SH-SY5Y (cell line): Measurements from ENCODE around the gene TIAM2.

Experiments
- GATA2 ChIP-seq: IDR thresholded peaks from 2 replicates; pipeline ENCODE4 v1.6.1; 2011; ENCODE audit warnings: mild to moderate bottlenecking, low read depth, low read length
- GATA3 ChIP-seq: IDR thresholded peaks from 2 replicates; pipeline ENCODE4 v1.6.1; 2011; ENCODE audit warnings: low read depth, mild to moderate bottlenecking, low read length, moderate library complexity

TIAM2 gene

GRCh38 chr6:155174576-155175211, 179.6 kb downstream of the TIAM2 start:
- TF ChIP-seq GATA3: no peak

- TF ChIP-seq GATA3: no peak
- TF ChIP-seq GATA2: no peak
Measured at GRCh38 chr6:155177363-155177961, 182.3 kb downstream of the TIAM2 start.

GRCh38 chr6:155181498-155181897, 186.4 kb downstream of the TIAM2 start:
- TF ChIP-seq GATA2: no peak
- TF ChIP-seq GATA3: no peak

- TF ChIP-seq GATA2: no peak
- no peak for TF ChIP-seq GATA3
Measured at GRCh38 chr6:155182103-155182502, 187.0 kb downstream of the TIAM2 start.

GRCh38 chr6:155183095-155183494, 188.0 kb downstream of the TIAM2 start:
- TF ChIP-seq GATA3 (no peak), GATA2 (no peak)

GRCh38 chr6:155185544-155185943, 190.4 kb downstream of the TIAM2 start:
- no peak for TF ChIP-seq GATA2
- TF ChIP-seq GATA3: no peak

GRCh38 chr6:155186052-155186658, 191.0 kb downstream of the TIAM2 start:
- TF ChIP-seq GATA3 (no peak), GATA2 (no peak)

GRCh38 chr6:155187106-155187505, 192.0 kb downstream of the TIAM2 start:
- TF ChIP-seq GATA2 (no peak), GATA3 (no peak)

GRCh38 chr6:155187994-155188706, 193.0 kb downstream of the TIAM2 start:
- no peak for TF ChIP-seq GATA2
- TF ChIP-seq GATA3: no peak

- TF ChIP-seq GATA2 (no peak), GATA3 (no peak)
Measured at GRCh38 chr6:155188707-155189496, 193.8 kb downstream of the TIAM2 start.

- TF ChIP-seq GATA3 (no peak), GATA2 (no peak)
Measured at GRCh38 chr6:155190677-155191076, 195.6 kb downstream of the TIAM2 start.

GRCh38 chr6:155193526-155193925, 198.4 kb downstream of the TIAM2 start:
- TF ChIP-seq GATA2: no peak

GRCh38 chr6:155194399-155194798, 199.3 kb downstream of the TIAM2 start:
- TF ChIP-seq GATA3 (no peak), GATA2 (no peak)

GRCh38 chr6:155195903-155196302, 200.8 kb downstream of the TIAM2 start:
- no peak for TF ChIP-seq GATA2
- TF ChIP-seq GATA3: no peak
